ENCODE data around the gene SMAD3. TPM values are rescaled to one million over a fixed set of nuclear protein-coding genes. Genes with fewer than 3 reads are reported as not detected.
"Not testable (repeated sequence)": the region's sequence is repeated elsewhere in the genome, so short reads cannot be mapped to it uniquely, and the experiment has no call there.

The SMAD3 gene
- polyA plus RNA-seq, 3 donors: 45.3 to 57.4 (median 53.1) TPM

DNA sequence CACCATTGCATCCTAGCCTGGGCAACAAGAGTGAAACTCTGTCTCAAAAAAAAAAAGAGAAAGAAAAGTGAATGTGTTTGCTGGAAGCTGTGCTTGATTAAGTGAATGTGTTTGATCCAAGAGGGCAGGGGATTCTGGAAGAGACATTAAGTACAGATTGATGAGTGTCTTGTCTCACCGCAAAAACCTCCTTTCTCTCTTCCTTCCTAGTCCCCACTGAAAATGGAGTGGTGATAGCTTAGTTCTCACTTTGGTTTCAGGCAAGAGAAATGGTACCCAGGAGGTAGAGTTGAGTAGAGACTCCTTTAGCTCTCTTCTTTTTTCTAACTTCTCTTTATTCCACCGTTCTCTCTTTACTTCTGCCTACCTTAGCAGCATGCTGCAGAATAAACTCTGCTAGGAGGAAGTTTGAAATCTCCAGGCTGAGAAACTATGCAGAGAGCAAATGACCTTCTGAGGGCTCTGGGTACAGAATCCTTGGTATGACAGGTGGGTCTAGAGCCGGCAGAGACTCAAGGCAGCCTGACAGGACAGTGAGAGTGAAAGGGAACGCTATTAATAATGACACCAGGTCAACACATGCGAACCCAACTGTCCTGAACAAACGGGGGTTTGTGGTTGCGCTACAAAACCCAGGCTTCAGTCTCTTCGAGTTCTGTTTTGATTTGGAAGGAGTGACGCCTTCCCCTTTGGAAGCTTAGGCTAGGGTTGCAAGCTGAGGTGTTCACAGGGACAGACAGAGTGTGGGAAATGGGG lies 74.9 kb downstream of the SMAD3 start:
- no peak for DNase-seq

DNA sequence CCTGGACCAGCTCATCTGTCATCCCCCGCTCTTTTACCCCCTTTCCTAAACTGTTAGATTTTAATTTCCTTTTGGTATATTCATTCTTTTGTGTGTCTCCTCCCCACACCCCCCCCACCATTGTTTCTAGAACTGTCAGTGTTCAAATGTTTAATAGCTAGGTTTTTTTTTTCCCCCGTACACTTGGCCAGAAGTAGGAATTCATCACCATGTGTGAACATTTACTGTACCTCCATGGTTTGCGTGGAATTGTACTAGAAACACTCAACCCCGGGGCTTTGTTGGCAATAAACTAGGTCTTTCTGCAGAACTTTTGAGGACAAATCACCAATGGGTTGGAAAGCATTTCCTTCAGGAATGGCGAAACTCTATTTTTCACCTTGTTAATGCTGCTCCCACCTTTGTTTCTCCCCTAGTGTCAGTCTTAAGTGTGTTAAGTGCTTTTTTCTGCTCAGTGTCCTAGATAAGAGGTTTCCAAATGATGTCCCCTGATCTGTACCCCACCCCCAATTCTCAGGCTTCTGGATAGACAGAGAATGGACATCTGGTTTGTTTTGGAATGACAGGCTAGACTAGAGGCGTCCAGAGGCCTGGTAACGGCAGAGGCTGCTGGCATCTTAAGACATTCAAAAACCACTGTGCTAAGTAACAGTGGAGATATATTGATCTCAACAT lies 76.8 kb downstream of the SMAD3 start:
- no peak for DNase-seq

DNA sequence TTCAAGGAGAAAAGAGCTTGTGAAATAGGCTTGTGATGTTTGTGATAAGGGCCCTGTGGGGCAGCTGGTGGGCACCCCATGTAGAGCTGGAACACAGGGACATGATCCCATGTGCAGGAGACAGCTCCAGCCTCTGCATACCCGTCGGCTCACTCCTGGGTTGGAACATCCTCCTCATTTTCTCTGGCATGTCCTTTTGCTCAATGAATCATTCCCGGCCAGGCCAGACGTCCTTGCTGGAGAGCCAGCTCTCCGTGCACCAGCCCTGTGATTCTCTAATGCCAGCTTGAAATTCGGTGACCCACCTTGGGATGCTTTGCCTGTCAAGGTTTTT lies 77.3 kb downstream of the SMAD3 start:
- DNase-seq: no peak

DNA sequence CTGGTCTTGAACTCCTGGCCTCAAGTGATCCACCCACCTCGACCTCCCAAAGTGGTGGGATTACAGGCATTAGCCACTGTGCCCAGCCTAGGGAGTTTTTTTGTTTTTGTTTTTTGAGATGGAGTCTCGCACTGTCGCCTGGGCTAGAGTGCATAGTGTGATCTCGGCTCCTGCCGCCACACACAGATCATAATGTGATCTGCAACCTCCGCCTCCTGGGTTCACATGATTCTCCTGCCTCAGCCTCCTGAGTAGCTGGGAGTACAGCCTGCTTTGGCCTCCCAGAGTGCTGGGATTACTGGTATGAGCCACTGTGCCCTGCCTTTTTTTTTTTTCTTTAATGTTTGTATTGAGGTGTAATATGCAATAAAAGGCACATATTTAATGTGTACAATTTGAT lies 78.2 kb downstream of the SMAD3 start:
- DNase-seq: no peak

DNA sequence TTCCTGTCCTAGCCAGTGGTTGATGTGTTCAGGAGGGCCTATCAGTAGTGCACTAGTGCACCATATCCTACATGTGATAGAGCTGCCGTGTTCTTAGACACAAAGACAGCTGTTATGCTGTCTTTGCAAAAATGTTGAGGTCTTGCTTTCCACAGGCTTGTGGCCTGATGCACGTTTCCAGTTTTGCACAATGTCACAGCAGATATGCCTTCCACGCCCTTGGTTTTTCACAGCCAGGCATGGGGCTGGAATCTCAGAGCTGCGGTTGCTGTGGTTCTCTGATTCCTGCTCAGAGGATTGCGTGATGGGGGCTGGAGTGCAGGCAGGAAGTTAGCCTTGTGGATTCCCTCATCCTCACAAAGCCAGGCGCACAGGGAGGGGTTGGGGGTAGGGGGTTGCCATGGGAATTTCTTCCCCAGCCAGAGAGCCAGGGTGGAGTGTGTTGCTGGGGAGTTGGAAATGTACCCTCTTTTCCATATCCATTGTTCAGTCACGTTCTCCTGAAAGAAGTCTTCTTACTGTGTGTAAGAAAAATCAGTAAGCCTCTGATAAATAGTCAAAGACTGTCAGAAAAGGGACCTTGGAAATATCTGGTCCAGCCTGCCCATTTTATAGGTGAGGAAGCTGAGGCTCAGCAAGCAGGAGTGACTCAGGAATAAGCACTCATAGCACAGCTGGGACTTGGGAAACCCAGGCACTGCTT lies 79.4 kb downstream of the SMAD3 start:
- no peak for DNase-seq

DNA sequence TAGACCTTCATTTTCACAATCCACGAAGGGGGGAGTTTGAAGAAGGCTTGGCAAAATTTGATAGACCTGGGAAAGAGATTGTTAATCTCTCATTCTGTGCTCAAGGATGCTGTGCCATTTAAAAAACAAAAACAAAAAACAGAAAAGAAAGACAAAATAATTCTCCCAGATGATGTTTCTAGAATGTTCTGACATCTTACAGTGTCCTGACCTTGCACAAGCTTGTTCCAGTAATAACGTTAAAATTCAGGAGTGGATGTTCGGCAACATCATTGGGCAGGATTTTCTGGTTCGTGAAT lies 79.9 kb downstream of the SMAD3 start:
- no peak for DNase-seq

DNA sequence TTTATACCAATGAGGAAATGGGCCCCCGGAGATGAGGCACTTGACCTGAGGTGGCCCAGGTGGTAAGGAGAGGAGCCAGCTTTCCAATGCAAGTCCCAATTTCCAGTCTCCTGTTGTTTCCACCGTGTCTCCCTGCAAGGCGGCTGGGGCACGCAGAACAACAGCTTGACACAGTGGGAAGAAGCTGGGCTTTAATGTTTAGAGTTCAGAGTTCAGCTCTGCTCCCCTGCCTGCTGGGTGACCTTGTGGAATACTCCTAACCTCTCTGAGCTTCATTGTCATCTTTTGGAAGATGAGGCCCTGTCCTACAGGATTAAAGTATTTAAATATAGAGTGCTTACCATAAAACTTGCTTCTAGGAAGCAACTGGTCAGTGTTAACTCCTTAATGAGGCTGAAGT lies 80.3 kb downstream of the SMAD3 start:
- DNase-seq: no peak

DNA sequence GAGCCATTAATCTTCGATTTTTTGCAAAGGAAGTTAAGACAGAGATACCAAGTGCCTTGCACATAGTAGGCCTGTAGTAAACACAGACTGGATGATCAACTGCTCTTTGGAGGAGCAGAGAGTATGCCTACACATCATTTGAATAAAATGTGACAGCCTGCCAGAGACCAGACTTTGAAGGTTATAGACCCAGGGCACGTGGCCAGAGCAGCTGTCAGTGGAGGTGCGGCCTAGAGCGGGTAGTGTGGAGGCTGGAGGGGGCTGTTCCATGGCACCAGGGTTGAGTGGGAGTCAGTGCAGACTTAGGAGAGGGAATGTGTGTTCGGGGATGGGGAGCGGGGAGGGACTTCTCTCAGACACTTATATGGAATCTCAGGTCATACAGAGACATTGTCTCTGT lies 80.8 kb downstream of the SMAD3 start:
- DNase-seq: no peak

DNA sequence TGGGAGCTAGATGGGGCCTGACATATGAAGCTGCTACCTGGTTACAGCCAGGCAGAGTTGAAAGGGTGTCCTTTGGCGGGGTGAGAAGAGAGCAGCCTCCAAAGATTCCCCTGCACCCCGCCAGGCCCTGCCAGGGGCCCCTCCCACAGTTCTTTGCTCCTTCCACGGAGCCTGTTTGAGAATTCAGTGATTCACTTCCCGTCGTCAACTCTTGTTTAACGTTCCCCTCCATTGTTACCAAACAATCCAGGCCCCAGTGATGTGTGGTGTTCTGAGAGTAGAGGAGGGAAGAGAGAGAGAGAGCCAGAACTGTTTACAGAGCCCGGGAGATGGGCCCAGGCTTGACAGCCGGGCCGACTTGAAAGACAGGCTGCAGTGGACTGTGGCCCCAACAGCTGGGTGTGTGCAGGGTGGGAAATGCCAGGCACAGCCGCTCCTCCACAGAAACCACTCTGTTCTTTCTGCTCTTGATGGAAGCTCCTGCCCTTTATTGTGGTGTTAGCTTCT lies 81.5 kb downstream of the SMAD3 start:
- DNase-seq: no peak

DNA sequence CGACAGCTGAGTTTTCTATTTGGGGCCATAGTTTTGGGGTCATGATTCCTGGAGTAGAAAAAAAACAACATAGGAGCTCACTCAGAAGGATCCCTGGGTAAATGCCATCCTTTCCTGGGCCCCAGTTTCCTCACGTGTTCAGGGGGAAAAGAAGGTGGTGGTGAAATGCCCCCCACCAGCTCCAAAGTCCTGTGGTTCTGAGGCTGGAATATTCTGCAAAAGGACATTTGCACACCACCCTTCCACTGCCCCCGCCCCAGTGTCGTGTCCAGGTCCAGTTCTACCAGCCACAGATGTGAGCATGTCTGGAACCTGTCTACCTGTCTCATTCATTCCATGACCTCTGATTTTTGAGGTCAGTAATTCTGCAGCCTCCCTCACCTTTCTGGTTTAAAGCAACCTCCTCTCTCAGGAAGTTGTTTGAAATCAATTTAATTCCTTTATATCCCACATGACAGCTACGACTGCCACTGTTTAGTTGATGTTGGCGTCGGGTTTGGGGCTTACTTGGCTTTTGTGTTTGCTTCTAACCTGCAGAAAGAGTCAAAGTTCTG lies 82.1 kb downstream of the SMAD3 start:
- no peak for DNase-seq

DNA sequence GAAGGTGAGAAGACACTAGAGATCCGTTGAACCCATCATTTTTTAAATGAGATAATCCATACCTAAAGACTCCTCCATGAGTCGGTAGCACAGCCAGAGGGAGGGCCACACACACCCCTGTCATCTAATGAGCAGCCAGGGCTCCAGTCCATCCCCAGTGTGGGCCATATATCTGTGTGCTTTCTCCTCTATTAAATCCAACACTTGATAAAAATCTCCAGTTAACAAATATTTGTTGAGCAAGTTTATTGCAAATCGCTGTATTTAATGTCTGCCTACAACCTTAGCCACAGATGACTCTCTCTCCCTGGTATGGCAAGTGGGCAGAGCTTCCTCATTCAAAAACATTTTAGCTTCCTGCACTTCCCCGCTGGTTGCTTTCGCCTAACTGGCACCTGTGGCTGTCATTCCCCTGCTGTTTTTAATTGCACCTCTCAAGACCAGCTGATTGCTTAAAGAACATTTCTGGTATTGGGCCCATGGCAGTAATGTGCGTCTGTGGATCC lies 82.8 kb downstream of the SMAD3 start:
- no peak for DNase-seq

DNA sequence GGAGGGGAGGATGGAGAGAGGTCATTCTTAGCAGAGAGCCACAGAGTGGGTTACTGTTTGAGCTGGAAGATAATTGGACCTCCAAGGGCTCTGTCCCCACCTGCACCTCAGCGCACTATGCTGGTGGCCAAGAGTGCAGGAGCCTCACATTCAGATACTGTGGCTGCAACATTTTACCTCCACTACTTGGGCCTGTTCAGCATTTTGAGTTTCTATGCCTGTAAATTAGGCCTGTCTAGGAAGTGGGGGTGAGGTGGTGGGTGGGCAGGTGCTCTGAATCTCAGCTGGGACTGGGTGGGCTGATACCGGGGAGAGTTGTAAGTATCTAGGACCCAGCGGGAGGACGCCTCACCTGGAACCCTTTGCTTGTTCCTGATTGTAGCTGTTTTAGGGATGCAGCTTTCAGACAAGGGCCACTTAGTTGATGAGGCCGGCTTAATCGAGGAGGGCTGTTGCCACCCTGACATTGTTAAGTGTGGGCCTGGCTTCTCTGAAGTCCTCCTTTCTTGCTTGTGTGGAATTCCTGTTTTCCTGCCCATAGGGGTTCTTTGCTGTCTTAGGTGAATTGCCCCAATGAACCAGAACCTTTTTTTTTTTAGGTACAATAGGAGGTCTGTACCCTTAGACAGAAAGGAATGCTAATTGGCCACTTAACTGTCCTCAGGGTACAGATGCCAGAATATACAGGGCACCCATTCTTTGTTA lies 83.8 kb downstream of the SMAD3 start:
- DNase-seq: no peak

DNA sequence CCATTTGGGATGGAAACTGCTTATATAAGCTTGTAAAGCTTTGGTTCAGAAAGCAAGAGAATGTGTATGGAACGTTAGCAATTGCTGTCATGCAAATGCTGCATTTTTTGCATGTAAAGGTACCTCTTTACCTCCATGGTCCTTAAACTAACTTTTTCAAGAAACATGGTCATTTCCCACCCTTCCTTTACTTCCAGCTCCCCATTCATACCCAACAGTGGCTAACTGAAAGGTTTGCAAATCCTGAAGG lies 84.3 kb downstream of the SMAD3 start:
- no peak for DNase-seq

DNA sequence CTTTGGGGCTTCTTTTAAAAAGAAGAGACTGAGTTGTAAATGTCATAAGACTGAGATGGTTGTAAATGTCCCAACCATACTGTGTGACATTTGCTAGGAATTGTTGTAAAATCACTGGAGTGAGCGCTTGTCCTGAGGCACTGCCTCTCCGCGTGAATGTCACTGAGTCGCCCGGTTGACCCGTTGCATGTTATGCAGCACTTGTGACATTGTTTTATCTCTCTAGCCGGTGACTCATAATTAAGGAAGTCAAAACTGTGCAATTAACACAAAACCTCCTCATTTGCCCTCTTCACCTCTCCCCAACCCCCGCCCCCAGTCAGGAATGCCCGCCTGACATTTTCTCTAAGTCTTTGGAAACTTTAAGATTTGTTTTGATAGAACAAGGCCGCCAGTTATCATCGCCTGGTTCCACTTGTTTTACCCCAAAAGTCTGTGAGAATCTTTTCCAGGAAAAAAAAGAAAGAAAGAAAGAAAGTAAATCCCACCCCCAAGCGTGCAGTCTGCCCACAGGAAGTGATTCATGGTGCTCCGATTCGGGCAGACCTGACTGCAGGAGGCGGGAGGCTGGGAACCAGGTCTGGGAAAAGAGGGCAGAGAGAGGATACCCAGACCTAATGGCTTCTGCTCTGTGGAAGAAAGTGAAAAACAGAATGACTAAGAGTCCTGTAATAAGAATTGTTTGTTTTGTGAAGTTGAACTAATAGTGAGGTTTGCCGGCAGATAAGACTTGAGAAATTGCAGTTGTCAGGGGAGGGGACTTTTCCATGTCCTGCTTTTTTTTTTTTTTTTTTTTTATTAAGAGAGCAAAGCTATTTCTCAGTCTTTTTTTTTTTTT lies 84.8 kb downstream of the SMAD3 start:
- no peak for DNase-seq

DNA sequence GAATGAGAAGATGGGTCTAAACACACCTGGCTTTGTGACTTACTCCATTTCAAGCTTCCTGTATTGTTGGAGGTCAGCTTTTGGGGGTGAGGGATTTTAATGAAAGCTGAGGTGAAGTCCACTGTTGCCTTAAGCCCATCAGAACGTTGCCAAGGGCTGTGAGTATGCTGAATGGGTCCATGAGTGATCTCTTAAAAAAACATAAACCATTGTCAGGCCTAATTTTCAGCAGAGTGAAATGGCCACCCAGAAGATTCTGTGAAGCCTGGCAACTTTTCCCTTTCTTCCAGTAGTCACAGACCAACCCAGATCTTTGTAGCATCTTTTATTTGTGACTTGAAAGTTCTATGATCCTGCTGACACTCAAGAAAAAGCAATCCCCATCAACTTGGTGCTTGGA lies 87.0 kb downstream of the SMAD3 start:
- DNase-seq: no peak

DNA sequence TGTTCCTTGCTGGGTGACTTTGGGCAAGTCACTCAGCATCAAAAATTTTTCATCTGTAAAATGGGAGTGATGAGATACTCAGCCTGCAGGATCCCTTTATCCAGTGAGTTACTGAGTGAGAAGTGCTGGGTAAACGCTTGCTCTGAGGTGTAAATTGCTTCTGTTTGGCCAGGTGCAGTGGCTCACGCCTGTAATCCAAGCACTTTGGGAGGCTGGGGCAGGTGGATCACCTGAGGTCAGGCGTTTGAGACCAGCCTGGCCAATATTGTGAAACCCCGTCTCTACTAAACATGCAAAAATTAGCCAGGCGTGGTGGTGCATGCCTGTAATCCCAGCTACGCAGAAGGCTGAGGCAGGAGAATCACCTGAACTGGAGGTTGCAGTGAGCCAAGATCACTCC lies 87.6 kb downstream of the SMAD3 start:
- DNase-seq: not testable (repeated sequence)

DNA sequence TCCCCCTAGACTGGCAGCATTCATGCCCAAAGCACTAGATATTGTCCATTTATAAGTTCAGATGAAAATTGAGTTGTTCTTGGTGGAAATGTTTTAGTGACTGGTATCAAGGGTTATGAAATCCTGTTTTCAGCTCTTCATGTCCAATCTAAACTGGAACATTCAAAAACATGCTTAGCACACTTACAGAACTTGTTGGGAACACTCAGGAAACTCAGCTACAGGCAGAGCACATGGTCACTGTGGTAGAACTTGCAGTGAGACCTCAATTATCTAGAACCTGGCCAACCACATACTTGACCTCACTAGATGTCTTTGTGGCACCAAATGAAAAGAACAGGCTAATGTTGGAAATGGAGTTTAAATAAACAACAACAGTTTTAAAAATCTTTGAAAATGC lies 88.8 kb downstream of the SMAD3 start:
- DNase-seq: no peak

DNA sequence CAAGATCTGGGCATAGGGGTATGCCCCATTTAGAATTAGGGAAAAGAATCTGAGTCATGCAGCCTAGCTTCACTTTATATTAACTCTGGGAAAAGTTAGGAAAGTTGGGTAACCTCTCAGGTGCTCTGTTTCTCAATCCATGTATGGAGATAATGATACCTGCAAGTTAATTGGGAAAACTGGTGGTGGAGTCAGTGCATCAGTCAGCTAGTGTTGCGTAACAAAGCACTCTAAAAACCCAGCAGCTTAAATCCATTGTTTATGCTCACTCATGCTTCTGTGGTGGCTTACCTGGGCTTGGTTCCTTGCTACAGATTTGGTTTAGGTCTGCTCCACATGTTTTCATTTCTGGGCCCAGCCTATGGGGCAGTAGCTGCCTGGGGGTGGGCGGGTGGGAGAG lies 91.0 kb downstream of the SMAD3 start:
- DNase-seq: no peak

DNA sequence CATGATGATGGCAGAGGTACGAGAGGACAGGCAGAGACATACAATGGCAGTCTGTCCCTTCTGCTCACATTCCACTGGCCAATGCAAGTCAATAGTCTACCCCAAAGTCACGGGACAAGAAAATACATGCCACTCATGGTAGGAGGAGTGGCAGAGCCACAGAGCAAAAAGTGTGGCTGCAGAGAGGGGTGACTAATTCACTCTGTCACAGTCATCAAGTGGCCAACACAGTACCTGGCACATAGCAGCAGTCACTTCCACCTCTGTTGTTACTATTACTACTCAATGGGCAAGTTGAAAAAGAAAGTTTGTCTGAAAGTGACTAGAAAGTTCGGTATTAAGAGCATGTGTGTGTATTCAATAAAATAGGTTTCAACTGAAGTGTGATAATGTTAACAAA lies 91.4 kb downstream of the SMAD3 start:
- DNase-seq: no peak

DNA sequence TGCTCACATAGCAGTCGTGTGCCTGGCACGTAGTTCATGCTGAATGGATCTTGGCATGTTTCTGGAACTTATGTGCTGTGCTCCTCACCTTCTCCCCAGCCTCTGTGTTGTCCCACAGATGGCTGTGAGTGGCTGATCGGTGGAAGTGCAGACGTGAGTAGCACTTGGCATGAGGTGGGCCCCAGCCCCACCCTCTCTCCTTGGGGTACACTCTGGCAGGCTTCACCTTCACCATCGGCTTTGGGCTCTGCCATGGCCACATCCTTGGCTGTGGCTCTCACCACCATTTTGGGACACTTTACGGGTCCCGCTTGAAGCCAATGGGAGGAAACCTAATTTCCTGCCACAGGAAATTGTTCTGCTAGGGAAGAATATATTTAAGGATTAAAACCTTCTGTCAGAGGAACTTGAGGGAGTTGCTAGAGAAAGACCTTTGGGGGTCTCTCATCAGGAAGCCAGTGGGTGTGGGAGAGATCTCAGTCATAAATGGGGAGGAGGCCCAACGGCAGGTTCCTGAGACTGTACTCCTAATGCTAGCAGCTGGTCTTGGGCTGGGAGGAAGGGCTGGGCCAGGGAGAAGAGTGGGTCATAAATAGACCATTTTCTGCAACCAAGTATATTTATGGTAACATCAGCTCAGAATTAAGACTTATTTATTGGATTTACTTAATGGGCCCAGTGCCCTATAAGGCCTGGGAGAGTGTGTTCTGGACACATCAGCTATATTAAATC lies 92.3 kb downstream of the SMAD3 start:
- no peak for DNase-seq

DNA sequence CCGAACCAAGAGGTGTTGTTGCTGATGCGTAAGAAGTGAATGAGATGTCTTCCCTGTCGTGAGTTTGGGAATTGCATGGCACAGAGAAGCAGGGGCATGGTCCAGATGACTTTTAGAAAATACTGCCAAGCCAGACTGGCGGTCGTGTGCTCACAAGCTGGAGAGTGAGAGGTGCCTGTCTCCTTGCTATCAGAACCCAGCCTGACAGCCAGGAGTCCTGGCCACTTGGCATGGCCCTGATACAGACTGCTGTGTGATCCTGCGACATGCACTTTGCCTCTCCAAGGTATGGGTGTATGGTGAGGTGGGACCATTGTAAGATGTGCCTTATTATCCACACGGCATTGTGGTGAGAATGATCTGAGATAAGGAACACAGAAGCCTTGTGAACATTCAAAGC lies 93.0 kb downstream of the SMAD3 start:
- no peak for DNase-seq

Measured in renal pelvis (tissue), 4 donors.